HG02610 (cell line): ENCODE data around the gene USPL1.
A peak's percentile ranks its signal among the peaks of the same experiment; 100 is the strongest.

Experiments used
- ATAC-seq: cut with Tn5 transposase; IDR thresholded peaks from one replicate; pipeline ENCODE4 v1.9.1; 2021; ENCODE audit warnings: mild to moderate bottlenecking, moderate library complexity; ENCODE audit not compliant: unreplicated experiment

The USPL1 gene

DNA sequence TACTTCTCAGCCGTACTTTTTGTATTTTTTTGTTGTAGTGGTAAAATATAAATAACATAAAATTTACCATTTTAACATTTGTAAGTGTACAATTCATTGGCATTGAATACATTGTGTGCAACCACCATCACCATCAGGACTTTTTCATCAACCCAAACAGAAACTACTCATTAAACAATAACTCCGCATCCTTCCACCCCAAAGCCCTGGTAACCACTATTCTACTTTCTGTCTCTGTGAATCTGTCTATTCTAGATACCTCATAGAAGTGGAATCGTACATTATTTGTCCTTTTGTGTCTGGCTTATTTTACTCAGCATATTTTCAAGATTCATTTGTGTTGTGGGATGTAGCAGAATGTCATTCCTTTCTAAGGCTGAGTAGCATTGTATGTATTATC is 38.5 kb downstream of the USPL1 start:
- no peak for ATAC-seq

DNA sequence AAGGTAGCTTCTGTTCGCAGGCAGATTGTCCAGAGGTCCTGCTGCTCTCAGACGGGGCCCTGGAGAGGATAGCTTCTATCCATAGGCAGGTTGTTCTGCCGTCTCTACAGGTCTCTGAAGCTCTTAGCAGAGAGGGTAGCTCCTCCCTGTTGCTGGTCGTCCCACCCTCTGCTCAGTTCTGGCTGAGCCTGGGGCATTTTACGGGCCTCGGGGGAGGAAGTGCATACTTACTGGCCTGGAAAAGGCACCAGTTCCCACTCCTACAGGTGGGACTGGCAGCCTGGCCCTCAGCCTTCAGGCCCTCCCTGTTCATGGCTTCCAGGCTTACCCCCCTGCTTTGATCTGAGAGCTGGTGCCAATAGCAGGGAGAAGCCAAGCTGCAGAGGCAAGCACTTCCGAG is 42.3 kb downstream of the USPL1 start:
- no peak for ATAC-seq

- ATAC-seq, result no peak
Observed at GRCh38 chr13:30660796-30661195, 43.1 kb downstream of the USPL1 start.

GRCh38 chr13:30664689-30665275 is 47.1 kb downstream of the USPL1 start:
- no peak for ATAC-seq

GRCh38 chr13:30665638-30666037 is 47.9 kb downstream of the USPL1 start:
- no peak for ATAC-seq

DNA sequence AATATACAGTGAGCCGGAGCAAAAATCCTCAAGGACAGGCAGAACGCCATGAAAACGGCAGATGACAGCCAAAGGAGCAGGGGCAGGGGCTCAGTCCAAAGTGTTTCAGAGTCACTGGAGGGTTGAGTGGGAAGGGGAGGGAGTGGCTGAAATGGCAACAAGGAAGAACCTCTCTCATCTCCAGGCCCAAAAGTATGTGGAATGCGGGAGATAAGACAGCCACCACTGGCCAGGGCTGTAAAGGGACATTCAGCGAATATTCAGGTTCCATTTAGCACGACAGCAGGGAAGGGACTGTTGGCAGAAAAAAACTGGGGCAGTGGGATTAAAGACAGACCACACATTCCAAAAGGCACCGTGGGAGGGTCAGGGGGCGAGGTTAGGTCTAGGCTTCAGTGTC is 48.4 kb downstream of the USPL1 start:
- no peak for ATAC-seq

DNA sequence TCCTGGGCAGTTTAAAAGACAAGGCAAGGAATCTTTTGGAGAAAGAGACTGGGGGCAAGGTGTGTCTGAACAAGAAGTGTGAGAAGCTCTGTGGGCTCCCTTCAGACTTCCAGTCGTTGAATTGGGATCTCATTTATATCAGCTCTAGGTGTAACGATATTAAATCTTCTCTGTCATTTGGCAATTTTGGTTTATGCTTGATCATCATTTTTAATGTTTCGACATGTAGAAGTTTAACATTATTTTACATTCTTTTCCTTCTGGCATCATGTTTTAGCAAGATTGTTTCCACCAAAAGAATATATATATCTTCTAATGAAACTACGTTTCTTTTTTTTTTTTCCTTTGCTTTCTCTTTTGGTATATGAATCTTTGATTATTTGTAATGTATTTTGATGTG is 49.3 kb downstream of the USPL1 start:
- no peak for ATAC-seq

DNA sequence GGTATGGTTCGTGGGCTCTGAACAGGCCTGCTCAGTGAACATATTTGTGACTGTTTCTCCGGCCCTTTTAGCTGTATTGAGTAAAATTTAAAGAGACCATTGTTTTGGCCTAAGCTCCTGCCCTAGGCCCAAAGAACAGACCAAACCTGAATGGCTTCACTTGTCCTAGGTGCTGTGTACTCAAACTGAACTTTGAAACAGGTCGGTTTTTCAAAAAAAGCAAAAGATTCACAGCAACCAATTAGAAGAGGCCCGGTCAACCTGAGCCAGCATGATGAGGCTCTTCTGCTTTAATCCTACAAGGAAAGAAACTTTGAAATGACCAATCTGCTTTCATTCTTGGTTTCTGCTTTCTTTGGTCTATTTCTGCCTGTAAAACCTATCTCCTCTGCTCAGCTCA is 50.6 kb downstream of the USPL1 start:
- no peak for ATAC-seq

- no peak for ATAC-seq
Observed at GRCh38 chr13:30671271-30671815, 53.6 kb downstream of the USPL1 start.

GRCh38 chr13:30673669-30674521 is 56.2 kb downstream of the USPL1 start:
- peak; percentile 82 for ATAC-seq

GRCh38 chr13:30675717-30676116 is 58.0 kb downstream of the USPL1 start:
- no peak for ATAC-seq

- no peak for ATAC-seq
Observed at GRCh38 chr13:30676672-30677071, 59.0 kb downstream of the USPL1 start.

DNA sequence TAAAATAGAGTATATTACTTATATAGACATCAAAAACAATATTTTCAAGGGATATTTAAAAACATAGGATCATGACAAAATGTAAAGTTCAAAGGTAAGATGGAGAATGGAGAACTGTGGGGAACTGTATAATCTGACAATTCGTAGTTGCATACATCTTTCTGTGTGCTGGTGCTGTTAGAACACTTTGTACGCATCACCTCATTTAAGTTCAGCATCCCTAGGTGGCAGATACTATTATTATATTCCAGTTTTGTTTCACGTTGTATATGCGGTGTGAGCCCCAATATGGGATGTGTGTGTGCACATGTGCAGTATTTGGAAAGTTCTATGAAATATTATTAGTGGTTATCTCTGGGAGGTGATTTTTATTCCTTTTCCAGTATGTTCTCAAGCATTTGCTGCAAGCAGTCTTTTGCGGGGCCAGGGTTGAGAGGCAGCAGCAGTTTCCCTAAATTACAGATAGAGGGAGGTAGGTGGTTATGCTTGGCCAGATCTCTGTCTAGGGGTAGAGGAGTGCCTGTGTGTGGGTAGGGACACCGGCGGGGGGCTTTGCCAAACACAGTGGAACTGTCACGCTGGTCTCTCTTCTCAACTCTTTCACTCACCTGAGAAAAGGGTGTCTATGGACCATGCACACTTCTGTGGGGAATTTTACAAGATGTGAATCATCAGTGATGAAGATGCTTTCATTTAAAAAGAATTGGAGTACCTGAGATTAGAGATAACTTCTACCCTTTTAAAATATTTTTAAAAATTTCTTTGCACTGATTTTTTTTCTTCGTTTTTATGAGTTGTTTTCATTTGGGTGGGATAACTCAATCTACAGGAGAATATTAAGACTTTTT is 62.0 kb downstream of the USPL1 start:
- peak; percentile 67 for ATAC-seq

GRCh38 chr13:30681843-30682242 is 64.1 kb downstream of the USPL1 start:
- ATAC-seq, result no peak

DNA sequence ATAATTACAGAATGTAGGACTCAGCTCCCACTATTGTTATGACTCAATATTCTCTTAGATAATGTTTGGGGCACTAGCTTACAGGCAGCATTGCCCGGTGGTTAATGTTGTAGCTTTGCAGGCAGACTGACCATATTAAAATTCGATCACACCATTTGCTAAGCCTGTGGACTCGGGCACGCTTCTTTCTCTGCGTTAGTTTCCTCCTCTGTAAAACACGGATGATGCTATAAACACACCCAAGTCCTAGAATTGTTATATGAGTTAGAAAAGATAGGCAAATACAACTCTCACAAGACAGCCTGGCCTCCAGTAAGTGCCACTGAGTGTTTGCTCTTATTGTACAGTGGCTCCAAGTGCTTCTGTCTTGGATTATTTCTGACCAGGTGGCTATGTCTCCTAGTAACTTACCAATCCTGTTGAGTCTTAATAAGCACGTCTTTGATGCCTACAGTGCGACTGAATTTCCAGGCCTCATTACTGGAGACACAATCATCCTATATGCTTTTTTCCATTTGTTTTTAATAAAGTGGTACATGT is 67.7 kb downstream of the USPL1 start:
- ATAC-seq, result no peak

GRCh38 chr13:30685987-30686386 is 68.3 kb downstream of the USPL1 start:
- ATAC-seq, result no peak

GRCh38 chr13:30687601-30688000 is 69.9 kb downstream of the USPL1 start:
- ATAC-seq, result no peak

DNA sequence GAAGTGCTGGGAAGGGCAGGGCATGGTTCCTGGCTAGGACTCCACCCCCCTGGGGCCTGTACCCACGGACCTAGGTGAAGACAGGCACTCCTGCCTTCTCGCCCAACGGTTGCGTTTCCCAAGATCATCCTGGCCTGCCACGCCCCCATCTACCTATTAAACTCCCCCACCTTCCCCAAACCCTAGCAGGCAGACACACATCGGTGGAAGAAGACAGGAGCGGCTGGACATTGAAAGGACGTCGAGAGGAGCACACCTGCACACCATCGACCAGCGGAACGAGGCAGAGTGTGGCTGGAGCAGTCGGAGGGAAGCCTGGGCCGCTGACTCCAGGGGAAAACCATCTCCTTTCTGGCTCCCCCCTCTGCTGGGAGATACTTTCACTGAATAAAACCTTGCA is 72.0 kb downstream of the USPL1 start:
- ATAC-seq, result no peak

- ATAC-seq, result no peak
Observed at GRCh38 chr13:30690282-30691188, 72.8 kb downstream of the USPL1 start.

GRCh38 chr13:30692113-30692512 is 74.4 kb downstream of the USPL1 start:
- ATAC-seq, result no peak
